Activated naive CD8-positive, alpha-beta T cell treated with anti-CD3 and anti-CD28 coated beads, Interleukin-2, amount 50 U/mL, for 16 hours (primary cell): ENCODE measurements around the gene MTHFSD.

Experiments used
- DNase-seq: peaks from one replicate; pipeline ENCODE4 v3.0.0-alpha.2; 2020; ENCODE audit warnings: low read depth, low spot score

The MTHFSD gene

DNA sequence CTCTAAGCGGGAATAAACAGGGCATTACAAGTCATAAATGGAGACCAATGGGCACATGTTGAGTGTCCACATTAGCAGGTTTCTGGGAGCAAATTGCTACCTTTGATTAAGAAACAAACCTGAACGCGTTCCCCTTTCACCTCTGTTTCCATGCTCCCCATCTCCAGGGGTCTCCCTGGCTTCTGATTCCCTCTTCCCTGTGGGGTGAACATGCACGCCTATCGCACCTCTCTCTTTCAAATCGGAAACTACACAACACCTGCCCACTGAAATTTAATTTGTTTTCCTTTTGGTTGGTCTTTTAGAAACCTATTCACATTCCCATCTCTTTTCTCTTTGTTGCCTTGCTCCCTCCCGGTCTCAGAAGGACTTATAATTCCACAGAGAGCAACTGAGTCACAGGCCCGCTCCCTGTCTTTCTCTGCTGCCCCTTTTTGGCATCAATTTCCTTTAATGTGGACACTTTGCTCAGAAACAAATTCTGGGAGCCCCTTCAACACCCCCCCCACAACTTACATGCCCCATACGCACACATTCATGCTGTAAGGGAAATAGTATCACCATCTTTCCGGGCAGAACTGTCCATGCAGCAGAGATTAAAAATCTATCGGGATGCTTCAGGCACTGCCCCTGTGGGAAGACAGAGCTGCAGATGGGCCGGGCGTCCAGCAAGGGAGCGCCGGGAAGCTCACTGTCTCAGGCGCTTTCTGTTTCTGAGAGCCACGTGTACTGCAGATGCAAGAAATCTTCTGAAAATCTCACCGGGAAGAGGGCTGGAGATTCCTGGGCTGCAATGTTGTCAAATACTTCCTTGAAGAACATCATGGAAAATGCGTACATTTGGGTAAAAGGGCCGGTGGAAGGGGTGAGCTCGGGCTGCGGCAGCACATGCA lies 51.9 kb downstream of the MTHFSD start:
- DNase-seq = no peak

GRCh38 chr16:86501989-86502855 lies 52.8 kb downstream of the MTHFSD start:
- no peak for DNase-seq

DNA sequence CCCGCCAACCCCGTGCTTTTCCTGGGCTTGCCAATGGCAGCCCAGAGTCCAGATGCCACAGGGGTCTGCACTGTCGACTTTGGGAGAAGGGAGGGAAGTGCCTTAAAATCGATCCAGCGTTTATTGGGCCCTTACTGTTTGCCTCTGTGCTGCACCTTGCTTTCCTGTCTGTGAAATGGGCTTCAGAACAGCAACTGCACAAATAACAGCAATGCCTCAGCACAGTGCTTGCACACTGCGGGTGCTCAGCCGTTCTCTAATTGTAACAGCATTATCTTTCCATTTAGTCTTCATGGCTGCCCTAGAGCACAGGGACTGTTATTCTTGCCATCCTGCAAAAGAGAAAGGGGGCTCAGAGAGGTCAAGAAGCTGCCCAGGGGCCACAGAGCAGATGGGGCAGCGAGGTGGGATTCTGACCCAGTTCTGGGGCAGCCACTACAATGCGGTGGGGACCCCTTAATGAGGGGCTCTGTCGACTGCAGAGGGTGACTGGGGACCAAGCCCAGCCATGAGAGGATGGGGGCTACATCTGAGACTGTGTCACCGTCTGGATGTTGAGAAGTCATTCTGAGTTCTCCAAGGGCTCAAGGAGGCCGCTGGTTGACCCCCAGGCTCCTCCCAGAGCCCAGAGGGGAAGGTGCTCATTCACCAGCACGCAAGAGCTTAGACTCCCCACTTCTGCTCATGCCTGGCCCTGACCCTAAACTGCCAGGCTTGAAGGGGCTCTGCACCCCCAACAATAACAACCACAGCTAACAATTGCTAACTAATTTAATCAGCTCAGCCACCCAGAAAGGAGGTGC lies 54.1 kb downstream of the MTHFSD start:
- no peak for DNase-seq

- no peak for DNase-seq
Measured at GRCh38 chr16:86499889-86500707, 54.9 kb downstream of the MTHFSD start.

DNA sequence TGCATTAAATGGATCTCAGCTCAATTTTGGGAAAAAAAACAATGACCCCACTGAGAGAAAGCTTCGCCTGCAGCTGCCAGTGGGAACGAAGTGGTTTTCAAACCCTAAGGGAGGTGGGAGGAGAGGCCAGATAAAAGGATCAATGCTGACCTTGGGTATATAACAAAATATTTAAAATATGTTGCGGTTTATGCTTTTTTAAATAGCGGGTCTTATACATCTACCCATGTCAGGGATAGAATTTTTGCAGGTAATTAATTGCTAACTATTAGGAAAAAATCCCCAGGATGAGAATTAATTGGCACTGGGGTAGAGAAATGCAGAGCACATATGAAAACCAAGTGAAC lies 55.6 kb downstream of the MTHFSD start:
- no peak for DNase-seq

DNA sequence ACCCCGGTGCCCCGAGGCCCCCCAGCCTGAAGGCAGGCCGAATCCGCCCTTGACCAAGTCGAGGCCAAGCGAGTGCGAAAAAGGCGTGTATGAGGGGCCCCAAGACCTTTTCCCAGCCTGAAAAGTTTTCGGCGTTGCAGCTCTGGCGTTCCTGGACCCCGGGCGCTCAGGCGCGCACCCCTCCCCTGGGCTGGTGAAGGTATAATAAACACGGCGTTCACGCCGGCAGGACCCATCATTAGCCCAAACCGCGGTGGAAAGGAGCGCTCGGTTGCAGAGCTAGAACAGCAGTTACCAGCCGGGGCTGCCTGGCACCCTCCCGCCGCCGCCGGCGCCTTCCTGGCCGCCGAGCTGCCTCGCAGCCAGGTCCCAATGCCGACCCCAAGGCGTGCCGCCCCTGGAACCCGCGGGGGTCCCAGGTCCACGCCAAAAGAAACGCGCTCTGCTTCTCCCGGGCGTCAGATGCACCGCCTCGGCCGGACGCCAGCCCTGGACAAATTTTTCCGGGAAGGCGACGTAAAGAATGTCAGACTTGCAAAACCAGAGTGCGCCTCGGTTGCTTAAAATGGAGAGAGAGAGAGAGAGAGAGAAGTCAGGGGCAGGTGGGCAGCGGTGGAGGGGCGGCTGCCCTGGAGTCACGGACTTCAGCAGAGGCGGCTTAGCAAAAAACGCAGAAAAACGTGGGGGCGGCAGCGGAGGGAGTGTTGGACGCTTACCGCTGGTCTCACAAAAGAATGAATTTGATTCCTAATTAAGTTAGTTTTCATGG lies 56.2 kb downstream of the MTHFSD start:
- DNase-seq = no peak

GRCh38 chr16:86498155-86498670 lies 56.8 kb downstream of the MTHFSD start:
- no peak for DNase-seq

GRCh38 chr16:86497551-86498021 lies 57.4 kb downstream of the MTHFSD start:
- DNase-seq = no peak

DNA sequence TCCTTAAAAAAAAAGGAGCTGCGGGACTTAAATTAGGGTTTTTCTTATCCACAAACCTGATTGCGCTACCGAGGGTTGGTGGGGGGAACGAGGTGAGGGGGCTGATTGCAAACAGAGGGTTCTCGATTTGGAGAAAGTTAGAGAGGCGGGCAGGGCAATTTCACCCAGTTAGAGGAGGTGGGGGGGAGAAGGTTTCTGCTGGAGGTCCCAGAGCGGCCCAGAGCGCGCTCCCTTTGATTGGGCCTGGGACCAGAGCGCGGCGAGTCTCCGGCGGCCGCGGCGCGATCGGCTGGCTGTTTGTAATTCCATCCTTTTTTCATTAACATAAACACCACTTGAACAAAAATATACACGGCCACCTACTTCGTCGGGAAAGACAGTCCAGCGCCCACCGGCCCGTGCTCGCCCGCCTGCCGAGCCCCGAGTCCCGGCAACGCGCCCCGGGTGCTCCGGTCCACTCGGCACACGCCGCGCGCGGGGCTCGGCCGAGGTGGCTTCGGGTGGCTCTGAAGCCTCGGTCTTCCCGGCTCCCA lies 58.0 kb downstream of the MTHFSD start:
- DNase-seq = no peak

GRCh38 chr16:86496262-86496928 lies 58.6 kb downstream of the MTHFSD start:
- DNase-seq = no peak

DNA sequence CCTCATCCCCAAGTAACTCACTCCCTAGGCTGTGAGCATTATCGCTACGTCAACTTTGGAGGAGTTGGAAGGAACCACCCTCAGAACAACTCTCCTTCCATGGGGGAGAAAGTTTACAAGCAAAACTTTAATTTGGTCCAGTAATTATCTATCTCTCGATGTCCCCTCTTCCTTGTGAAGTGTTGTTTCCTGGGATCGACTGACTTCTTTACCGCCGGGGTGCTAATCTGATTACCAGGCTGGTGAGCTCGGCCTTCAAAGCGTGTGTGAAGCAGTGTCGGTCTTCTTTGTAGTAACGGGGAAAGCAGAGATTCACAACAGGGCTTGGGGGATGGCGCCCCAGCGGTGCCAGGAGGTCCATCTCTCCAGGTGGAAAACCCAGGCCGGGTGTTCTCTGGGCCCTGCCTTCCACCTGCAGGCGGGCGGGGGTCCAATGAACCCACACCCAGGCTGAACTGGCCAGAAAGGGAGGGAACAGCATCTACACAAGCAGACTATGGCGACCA lies 59.2 kb downstream of the MTHFSD start:
- DNase-seq = no peak

GRCh38 chr16:86495357-86495701 lies 59.7 kb downstream of the MTHFSD start:
- DNase-seq = no peak

GRCh38 chr16:86494565-86495356 lies 60.3 kb downstream of the MTHFSD start:
- no peak for DNase-seq

- no peak for DNase-seq
Measured at GRCh38 chr16:86494039-86494564, 60.9 kb downstream of the MTHFSD start.

GRCh38 chr16:86492961-86493629 lies 61.9 kb downstream of the MTHFSD start:
- DNase-seq = no peak

GRCh38 chr16:86492267-86492960 lies 62.6 kb downstream of the MTHFSD start:
- no peak for DNase-seq

GRCh38 chr16:86491640-86492023 lies 63.4 kb downstream of the MTHFSD start:
- no peak for DNase-seq
